Measurements from ENCODE around the gene FRRS1L. TPM values are rescaled to one million over a fixed set of nuclear protein-coding genes. Genes with fewer than 3 reads are reported as not detected.

The FRRS1L gene
- total RNA-seq, 4 donors from 2014 or later = 1.5 to 12.6 (median 2.8) TPM

DNA sequence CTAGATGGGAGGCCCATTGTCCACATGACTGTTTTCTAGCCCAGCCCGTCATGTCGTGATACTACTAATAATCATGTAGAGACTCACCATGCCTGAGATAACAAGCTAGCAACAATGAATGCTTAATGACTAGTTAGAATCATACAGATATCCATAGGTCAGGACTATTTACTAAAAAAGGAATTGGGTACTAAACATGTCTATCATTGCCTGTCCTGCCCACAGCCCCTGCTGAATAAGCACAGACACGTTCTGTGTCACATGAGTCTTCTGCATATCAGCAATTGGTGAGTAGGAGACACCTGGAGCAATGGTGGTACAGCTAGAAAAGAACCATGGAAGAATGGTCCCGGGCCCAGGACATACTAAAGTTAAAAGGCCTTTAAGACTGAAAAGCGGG is 18.0 kb downstream of the FRRS1L start:
- no peak for DNase-seq (ENCODE audit: low spot score in 2 of 2)

DNA sequence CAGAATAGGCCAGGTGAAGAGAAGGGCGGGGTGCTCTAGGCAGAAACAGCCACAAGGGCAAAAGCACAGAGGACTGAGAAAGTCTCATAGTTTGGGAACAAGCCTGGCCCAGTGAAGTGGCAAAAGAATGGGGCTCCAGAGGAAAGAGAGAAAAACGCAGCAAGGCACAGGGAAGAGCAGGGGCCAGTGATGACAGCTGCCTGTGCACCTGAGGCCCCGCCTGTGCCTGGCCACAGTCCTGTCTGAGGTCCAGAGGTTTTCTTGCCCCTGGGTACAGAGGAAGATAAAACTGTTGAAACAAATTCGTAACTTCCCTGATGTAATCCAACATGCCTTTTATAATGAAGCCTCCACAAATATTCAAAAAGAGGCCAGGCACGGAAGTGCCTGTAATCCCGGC is 22.0 kb downstream of the FRRS1L start:
- 88 to 89% methylated on average over 6 of the region's 6 CpGs for WGBS, 2 donors

More for the DNA sequence above, 18.0 kb downstream of the FRRS1L start:
- H3K9me3 ChIP-seq = peaks cover 0 to 11% (median 0%) of the 10 kb centered on the region in 4 donors
- no peaks in the 10 kb centered on the region for H3K27me3 ChIP-seq
- 87 to 95% methylated on average over 5 of the region's 5 CpGs for WGBS, 2 donors
- no peak overlapping the region for H3K4me3 ChIP-seq
- no peak overlapping the region for H3K27ac ChIP-seq
- TF ChIP-seq, protein P1, sequence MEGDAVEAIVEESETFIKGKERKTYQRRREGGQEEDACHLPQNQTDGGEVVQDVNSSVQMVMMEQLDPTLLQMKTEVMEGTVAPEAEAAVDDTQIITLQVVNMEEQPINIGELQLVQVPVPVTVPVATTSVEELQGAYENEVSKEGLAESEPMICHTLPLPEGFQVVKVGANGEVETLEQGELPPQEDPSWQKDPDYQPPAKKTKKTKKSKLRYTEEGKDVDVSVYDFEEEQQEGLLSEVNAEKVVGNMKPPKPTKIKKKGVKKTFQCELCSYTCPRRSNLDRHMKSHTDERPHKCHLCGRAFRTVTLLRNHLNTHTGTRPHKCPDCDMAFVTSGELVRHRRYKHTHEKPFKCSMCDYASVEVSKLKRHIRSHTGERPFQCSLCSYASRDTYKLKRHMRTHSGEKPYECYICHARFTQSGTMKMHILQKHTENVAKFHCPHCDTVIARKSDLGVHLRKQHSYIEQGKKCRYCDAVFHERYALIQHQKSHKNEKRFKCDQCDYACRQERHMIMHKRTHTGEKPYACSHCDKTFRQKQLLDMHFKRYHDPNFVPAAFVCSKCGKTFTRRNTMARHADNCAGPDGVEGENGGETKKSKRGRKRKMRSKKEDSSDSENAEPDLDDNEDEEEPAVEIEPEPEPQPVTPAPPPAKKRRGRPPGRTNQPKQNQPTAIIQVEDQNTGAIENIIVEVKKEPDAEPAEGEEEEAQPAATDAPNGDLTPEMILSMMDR (IDR thresholded peaks at IDR 0.05) = no peak
- TF ChIP-seq EP300 (IDR thresholded peaks at IDR 0.05) (no peak), POLR2A (IDR thresholded peaks at IDR 0.05) (no peak)
- no peaks in the 10 kb centered on the region for H3K36me3 ChIP-seq
- no peaks in the 10 kb centered on the region for H3K4me1 ChIP-seq

DNA sequence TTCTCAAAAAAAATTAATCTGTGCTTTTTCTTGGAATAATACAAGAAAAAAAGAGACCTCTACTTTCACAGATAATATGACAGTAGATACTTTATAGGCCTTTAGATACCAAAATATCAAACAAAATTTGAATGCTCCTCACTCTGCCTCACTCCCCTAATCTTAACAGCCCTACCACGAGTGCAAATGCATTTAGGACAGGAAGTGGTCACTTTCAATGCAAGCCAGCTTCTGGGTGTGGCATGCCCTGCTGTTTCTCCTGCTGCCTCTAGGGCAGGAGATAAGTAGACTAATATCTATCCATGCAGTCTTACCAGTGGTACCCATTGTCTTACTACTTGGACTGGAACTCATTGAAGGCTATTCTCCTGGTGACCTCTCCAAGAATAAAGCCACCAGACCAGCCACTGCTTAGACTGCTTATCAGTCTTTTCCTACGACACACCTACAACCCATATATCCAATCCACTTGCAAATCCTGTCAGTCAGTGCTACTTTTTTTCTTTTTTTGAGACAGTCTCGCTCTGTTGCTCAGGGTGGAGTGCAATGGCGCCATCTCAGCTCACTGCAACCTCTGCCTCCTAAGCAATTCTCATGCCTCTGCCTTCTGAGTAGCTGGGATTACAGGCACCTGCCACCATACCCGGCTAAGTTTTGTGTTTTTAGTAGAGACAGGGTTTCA is 23.0 kb downstream of the FRRS1L start:
- 73 to 76% methylated on average over 5 of the region's 5 CpGs for WGBS, 2 donors
- Histone ChIP-seq H3K9me3 (no peaks in the 10 kb centered on the region), H3K4me1 (no peaks in the 10 kb centered on the region), H3K36me3 (no peaks in the 10 kb centered on the region), H3K27me3 (no peaks in the 10 kb centered on the region), H3K4me3 (no peak overlapping the region), H3K27ac (no peak overlapping the region)
- no peak for DNase-seq (ENCODE audit: low spot score in 2 of 2)
- no peak for TF ChIP-seq EP300 (IDR thresholded peaks at IDR 0.05)
- TF ChIP-seq, protein P1 (IDR thresholded peaks at IDR 0.05) = no peak
- no peak for TF ChIP-seq POLR2A (IDR thresholded peaks at IDR 0.05)

More for the DNA sequence above, 22.0 kb downstream of the FRRS1L start:
- Histone ChIP-seq H3K4me1 (no peaks in the 10 kb centered on the region), H3K36me3 (no peaks in the 10 kb centered on the region), H3K27me3 (no peaks in the 10 kb centered on the region), H3K9me3 (no peaks in the 10 kb centered on the region), H3K27ac (no peak overlapping the region), H3K4me3 (no peak overlapping the region)
- DNase-seq (ENCODE audit: low spot score in 2 of 2) = no peak
- no peak for TF ChIP-seq EP300 (IDR thresholded peaks at IDR 0.05)

DNA sequence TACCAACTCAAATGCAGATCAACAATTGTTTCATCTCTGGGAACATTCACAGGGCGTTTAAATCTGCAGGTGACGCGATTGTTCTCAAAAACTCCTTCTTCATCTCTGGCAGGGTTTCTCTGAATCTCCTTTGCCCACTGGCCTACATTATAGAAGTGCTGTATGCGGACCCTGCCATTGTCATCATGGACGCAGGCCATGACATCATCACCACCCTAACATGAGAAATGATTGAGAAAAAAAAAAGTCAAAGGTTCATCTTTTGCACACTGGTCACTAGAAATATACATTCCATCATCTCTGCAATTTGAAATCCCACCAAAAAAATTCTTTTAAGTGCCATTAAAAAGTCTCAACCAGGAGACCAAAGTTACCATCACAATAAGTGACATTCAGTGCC is 25.7 kb downstream of the FRRS1L start:
- no peak for DNase-seq (ENCODE audit: low spot score in 2 of 2)
- TF ChIP-seq EP300 (IDR thresholded peaks at IDR 0.05) (no peak), POLR2A (IDR thresholded peaks at IDR 0.05) (no peak)
- TF ChIP-seq, protein P1 (IDR thresholded peaks at IDR 0.05) = no peak
- no peaks in the 10 kb centered on the region for H3K36me3 ChIP-seq
- H3K27me3 ChIP-seq = no peaks in the 10 kb centered on the region
- H3K27ac ChIP-seq = no peak overlapping the region
- no peaks in the 10 kb centered on the region for H3K4me1 ChIP-seq
- H3K9me3 ChIP-seq = no peaks in the 10 kb centered on the region
- no peak overlapping the region for H3K4me3 ChIP-seq
- WGBS, 2 donors = 93 to 97% methylated on average over 5 of the region's 5 CpGs

DNA sequence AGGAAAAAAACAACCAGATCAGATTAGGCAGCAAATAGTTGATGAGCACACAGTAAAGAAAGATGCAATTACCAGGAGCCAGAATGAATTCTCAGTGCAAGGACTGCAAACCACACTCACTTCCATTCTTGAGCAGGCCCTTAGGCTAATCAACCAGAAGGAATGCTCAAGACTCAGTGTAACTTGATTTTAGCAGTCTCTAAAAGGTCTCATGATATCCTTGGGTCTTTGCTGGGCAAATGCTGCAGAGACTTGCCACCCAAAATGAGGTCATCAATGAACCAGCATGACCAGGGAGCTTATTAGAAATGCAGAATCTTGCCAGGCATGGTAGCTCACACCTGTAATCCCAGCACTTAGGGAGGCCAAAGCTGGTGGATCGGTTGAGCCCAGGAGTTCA is 27.2 kb downstream of the FRRS1L start:
- Histone ChIP-seq H3K27ac (no peak overlapping the region), H3K4me1 (no peaks in the 10 kb centered on the region), H3K4me3 (no peak overlapping the region), H3K36me3 (no peaks in the 10 kb centered on the region), H3K27me3 (no peaks in the 10 kb centered on the region), H3K9me3 (no peaks in the 10 kb centered on the region)
- TF ChIP-seq, protein P1 (IDR thresholded peaks at IDR 0.05) = no peak
- no peak for DNase-seq (ENCODE audit: low spot score in 2 of 2)
- 93 to 100% methylated on average over 1 of the region's 1 CpG for WGBS, 2 donors
